Activated naive CD4-positive, alpha-beta T cell treated with anti-CD3 and anti-CD28 coated beads, Interleukin-2, amount 50 U/mL, for 24 hours (primary cell): Measurements from ENCODE around the gene CYSLTR2.

Experiments
- H3K27ac Mint-ChIP-seq: one replicate; pipeline ENCODE4 v1.8.0; 2021; ENCODE audit warnings: mild to moderate bottlenecking, mixed read lengths
- H3K27me3 Mint-ChIP-seq: one replicate; pipeline ENCODE4 v1.8.0; 2021; ENCODE audit warnings: mixed read lengths
- H3K36me3 Mint-ChIP-seq: one replicate; pipeline ENCODE4 v1.8.0; 2021; ENCODE audit warnings: mixed read lengths
- H3K4me1 Mint-ChIP-seq: one replicate; pipeline ENCODE4 v1.8.0; 2021; ENCODE audit warnings: mixed read lengths
- H3K4me3 Mint-ChIP-seq: one replicate; pipeline ENCODE4 v1.8.0; 2021; ENCODE audit warnings: mild to moderate bottlenecking, mixed read lengths
- H3K9me3 Mint-ChIP-seq: one replicate; pipeline ENCODE4 v1.8.0; 2021; ENCODE audit warnings: mixed read lengths

CYSLTR2 gene

DNA sequence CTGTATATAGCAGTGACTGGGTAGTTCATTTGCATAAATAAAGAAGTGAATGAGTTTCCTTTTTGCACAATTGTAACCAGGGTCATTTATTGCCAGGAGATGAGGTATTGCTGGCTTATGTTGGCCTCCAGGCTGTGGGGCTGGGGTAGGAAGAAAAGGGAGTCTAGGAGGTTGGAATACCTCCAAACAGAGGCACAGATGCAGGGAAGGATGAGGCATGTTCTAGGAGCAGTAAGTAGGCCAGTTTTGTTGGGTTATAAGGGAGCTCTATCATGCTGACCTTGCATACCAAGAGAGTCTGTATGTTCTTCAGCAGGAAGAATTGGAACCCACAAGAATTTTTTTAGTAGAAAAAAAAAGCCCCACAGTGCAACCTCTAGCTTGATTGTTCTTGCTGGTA lies 17.2 kb upstream of the CYSLTR2 start:
- peaks cover 5% of the 10 kb centered on the region for H3K36me3 Mint-ChIP-seq
- peaks cover 7% of the 10 kb centered on the region for H3K4me1 Mint-ChIP-seq
- peaks cover 5% of the 10 kb centered on the region for H3K9me3 Mint-ChIP-seq
- no peaks in the 10 kb centered on the region for H3K27me3 Mint-ChIP-seq
- no peak overlapping the region for H3K27ac Mint-ChIP-seq
- H3K4me3 Mint-ChIP-seq = no peak overlapping the region

GRCh38 chr13:48637601-48638000 lies 16.1 kb upstream of the CYSLTR2 start:
- H3K4me1 Mint-ChIP-seq = peaks cover 7% of the 10 kb centered on the region
- no peak overlapping the region for H3K27ac Mint-ChIP-seq
- peaks cover 5% of the 10 kb centered on the region for H3K36me3 Mint-ChIP-seq
- peaks cover 5% of the 10 kb centered on the region for H3K9me3 Mint-ChIP-seq
- H3K27me3 Mint-ChIP-seq = no peaks in the 10 kb centered on the region
- no peak overlapping the region for H3K4me3 Mint-ChIP-seq

GRCh38 chr13:48640767-48641166 lies 13.0 kb upstream of the CYSLTR2 start:
- H3K4me3 Mint-ChIP-seq = no peak overlapping the region
- H3K4me1 Mint-ChIP-seq = no peaks in the 10 kb centered on the region
- no peak overlapping the region for H3K27ac Mint-ChIP-seq
- H3K9me3 Mint-ChIP-seq = peaks cover 5% of the 10 kb centered on the region
- peaks cover 5% of the 10 kb centered on the region for H3K36me3 Mint-ChIP-seq
- H3K27me3 Mint-ChIP-seq = no peaks in the 10 kb centered on the region

GRCh38 chr13:48641404-48641803 lies 12.3 kb upstream of the CYSLTR2 start:
- Mint-ChIP-seq H3K9me3 (peaks cover 5% of the 10 kb centered on the region), H3K4me3 (no peak overlapping the region), H3K4me1 (no peaks in the 10 kb centered on the region), H3K36me3 (peaks cover 2% of the 10 kb centered on the region), H3K27ac (no peak overlapping the region), H3K27me3 (no peaks in the 10 kb centered on the region)

DNA sequence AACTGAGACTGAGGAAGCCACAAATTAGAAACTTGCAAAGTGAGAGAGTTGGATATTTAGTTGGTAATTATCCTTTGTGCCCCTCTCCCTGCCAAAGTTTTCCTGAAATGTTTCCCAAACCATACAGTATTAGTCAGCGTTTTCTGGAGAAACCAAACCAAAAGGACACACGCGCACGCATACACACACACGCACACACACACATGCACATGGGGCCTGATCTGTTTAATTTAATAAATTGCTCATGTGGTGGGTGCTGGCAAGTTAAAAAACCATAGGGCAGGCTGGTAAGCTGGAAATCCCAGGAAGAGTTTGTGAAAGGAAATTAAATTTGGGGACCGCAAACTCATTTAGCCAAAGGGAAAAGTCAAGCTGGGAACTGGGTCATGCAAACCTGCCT lies 11.7 kb upstream of the CYSLTR2 start:
- Mint-ChIP-seq H3K4me1 (no peaks in the 10 kb centered on the region), H3K9me3 (peaks cover 5% of the 10 kb centered on the region), H3K27ac (no peak overlapping the region), H3K4me3 (no peak overlapping the region), H3K27me3 (no peaks in the 10 kb centered on the region), H3K36me3 (peaks cover 1% of the 10 kb centered on the region)

- H3K4me3 Mint-ChIP-seq = no peak overlapping the region
- H3K27me3 Mint-ChIP-seq = no peaks in the 10 kb centered on the region
- H3K4me1 Mint-ChIP-seq = peaks cover 4% of the 10 kb centered on the region
- H3K36me3 Mint-ChIP-seq = peaks cover 1% of the 10 kb centered on the region
- H3K27ac Mint-ChIP-seq = no peak overlapping the region
- H3K9me3 Mint-ChIP-seq = no peaks in the 10 kb centered on the region
These were observed 10.6 kb upstream of the CYSLTR2 start for GRCh38 chr13:48643159-48643558.

GRCh38 chr13:48644141-48644540 lies 9.6 kb upstream of the CYSLTR2 start:
- Mint-ChIP-seq H3K9me3 (no peaks in the 10 kb centered on the region), H3K4me1 (peaks cover 11% of the 10 kb centered on the region), H3K27ac (no peak overlapping the region)

DNA sequence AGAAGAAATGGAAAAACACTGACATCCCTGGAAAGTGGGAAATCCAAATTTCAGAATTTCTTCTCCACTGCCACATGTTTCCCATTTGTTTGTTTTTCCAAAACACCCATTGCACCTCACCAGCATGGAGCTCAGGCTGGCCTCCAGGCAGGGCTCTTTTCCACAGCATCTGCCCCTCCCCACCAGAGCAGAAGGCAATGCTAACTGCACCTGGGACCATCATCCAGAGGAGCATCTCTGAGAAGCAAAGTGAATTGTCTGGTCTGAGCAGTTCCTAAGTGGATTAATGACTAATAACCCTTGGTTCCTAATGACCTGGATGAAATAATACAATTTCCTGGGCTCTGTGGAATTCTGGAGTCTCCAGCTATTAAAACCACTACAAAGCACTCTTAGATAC lies 8.8 kb upstream of the CYSLTR2 start:
- no peaks in the 10 kb centered on the region for H3K36me3 Mint-ChIP-seq
- no peaks in the 10 kb centered on the region for H3K27me3 Mint-ChIP-seq
- H3K4me3 Mint-ChIP-seq = no peak overlapping the region
- H3K27ac Mint-ChIP-seq = no peak overlapping the region
- H3K4me1 Mint-ChIP-seq = peaks cover 11% of the 10 kb centered on the region
- no peaks in the 10 kb centered on the region for H3K9me3 Mint-ChIP-seq

More at GRCh38 chr13:48644141-48644540, 9.6 kb upstream of the CYSLTR2 start:
- H3K27me3 Mint-ChIP-seq = no peaks in the 10 kb centered on the region
- H3K4me3 Mint-ChIP-seq = no peak overlapping the region
- H3K36me3 Mint-ChIP-seq = no peaks in the 10 kb centered on the region

DNA sequence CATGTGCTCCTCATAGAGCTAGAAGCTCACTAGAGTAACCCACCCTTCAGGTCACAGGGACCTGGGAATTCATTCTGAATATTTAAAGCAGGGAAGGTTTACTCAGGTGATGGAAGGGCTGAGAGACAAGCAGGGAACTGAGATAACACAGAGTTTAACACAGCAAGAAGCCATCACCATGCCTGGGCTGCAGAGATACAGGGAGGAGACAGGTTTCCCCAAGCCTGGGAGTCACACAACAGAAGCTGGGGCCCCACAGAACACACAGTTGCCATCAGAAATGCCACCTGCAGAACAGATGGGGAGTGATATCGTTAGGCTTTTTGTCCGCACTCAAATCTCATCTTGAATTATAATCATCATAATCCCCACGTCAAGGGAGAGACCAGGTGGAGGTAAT lies 7.9 kb upstream of the CYSLTR2 start:
- H3K4me1 Mint-ChIP-seq = peaks cover 11% of the 10 kb centered on the region
- H3K27me3 Mint-ChIP-seq = no peaks in the 10 kb centered on the region
- H3K36me3 Mint-ChIP-seq = no peaks in the 10 kb centered on the region
- no peaks in the 10 kb centered on the region for H3K9me3 Mint-ChIP-seq
- no peak overlapping the region for H3K4me3 Mint-ChIP-seq
- no peak overlapping the region for H3K27ac Mint-ChIP-seq

DNA sequence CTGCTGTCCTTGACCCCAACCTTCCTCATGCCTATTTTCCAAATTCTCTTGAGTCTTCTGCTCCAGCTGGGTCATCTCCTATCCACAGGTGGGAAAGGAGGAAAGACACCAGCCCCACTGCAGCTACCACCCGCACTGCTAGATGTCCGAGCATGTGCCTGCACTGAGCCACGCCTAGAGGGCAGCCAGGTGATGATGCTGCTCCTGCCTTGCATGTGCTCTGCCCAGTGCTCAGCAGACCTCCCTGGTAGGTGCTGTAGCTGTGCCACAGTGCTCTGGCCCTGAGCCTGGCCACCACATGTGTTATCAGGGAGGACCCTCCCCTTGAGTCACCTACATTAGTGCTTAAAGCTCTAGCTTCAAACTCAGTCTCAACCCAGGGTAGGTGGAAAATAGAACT lies 6.9 kb upstream of the CYSLTR2 start:
- H3K9me3 Mint-ChIP-seq = no peaks in the 10 kb centered on the region
- H3K36me3 Mint-ChIP-seq = no peaks in the 10 kb centered on the region
- H3K27ac Mint-ChIP-seq = no peak overlapping the region
- H3K4me1 Mint-ChIP-seq = peaks cover 11% of the 10 kb centered on the region
- H3K4me3 Mint-ChIP-seq = no peak overlapping the region
- H3K27me3 Mint-ChIP-seq = no peaks in the 10 kb centered on the region

DNA sequence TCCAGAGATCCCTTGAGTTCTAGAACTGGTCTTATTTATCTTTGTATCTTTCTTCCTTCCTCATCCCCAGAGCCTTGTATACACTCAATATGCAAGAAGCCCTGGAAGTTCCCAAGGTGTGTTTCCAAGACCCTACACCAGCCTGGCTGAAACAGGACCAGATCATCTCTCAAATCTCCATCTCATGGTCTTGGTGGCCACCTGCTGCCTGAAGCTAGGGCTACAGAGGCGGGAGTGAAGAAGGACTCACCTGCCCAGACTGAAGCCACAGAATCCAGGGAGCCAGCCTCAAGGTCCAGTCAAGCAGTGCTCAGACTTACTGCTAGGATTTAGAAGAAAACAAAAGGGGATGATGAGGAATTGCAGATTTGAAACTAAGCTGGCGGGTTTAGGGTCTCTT lies 6.1 kb upstream of the CYSLTR2 start:
- H3K27ac Mint-ChIP-seq = no peak overlapping the region
- H3K4me3 Mint-ChIP-seq = no peak overlapping the region
- no peaks in the 10 kb centered on the region for H3K9me3 Mint-ChIP-seq
- no peaks in the 10 kb centered on the region for H3K27me3 Mint-ChIP-seq
- H3K4me1 Mint-ChIP-seq = peaks cover 18% of the 10 kb centered on the region
- no peaks in the 10 kb centered on the region for H3K36me3 Mint-ChIP-seq

DNA sequence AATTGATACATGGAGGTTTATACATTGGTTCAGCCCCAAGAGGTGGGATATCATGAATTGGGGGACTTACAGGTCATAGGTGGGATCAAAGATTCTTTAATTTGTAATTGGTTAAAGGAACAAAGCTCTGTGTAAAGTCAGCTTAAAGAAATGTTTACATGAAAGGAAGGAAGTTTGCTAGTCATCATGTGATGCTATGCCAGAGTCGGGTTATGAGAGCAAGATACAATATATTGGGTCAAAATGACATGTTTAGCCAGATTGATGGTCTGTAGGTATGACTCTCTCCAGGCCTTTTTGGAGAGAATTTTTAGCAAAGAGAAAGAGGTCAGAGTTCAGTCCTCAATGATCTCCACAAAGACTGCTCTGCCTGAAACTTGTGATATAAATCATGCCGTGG lies 5.3 kb upstream of the CYSLTR2 start:
- Mint-ChIP-seq H3K36me3 (no peaks in the 10 kb centered on the region), H3K4me3 (no peak overlapping the region), H3K9me3 (no peaks in the 10 kb centered on the region), H3K27ac (no peak overlapping the region), H3K27me3 (no peaks in the 10 kb centered on the region), H3K4me1 (peaks cover 26% of the 10 kb centered on the region)

DNA sequence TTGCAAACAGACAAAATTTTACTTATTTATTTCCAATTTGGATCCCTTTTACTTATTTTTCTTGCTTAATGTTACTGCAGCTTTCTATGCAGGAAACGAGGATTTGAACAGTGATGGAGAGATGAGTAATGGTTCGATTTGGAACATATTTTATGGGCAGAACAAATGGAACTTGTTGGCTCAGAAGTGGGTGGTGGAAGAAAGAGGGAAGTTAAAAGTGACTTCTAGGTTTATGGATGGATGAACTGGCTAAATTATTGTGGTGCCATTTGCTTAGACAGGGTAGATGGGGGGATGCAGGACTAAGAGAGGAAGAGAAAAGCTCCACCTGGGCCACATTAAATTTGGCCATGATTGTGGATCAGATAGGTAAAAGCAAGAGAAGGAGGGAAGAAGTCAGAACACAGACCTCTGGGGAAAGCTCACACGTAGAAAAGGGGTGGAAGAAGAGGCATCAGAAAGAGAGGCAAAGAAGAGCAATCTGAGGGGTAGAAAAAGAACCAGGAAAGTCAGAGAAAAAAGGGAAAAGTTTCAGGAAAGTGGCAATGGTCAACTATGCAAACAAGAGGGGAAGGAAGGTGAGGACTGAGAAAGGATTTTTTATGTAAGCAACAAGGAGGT lies 768 bp upstream of the CYSLTR2 start:
- H3K4me1 Mint-ChIP-seq = peaks cover 62% of the 10 kb centered on the region
- peak overlapping the region; percentile 84 for H3K4me3 Mint-ChIP-seq
- H3K27ac Mint-ChIP-seq = peak overlapping the region; percentile 71

GRCh38 chr13:48654511-48654910 lies 782 bp downstream of the CYSLTR2 start:
- Mint-ChIP-seq H3K4me3 (peak overlapping the region; percentile 84), H3K36me3 (no peaks in the 10 kb centered on the region), H3K27ac (peak overlapping the region; percentile 52), H3K4me1 (peaks cover 68% of the 10 kb centered on the region), H3K27me3 (no peaks in the 10 kb centered on the region), H3K9me3 (no peaks in the 10 kb centered on the region)

More for the DNA sequence above, 768 bp upstream of the CYSLTR2 start:
- no peaks in the 10 kb centered on the region for H3K36me3 Mint-ChIP-seq
- H3K27me3 Mint-ChIP-seq = no peaks in the 10 kb centered on the region
- no peaks in the 10 kb centered on the region for H3K9me3 Mint-ChIP-seq

GRCh38 chr13:48655291-48655690 lies 1.6 kb downstream of the CYSLTR2 start:
- Mint-ChIP-seq H3K36me3 (no peaks in the 10 kb centered on the region), H3K4me3 (peak overlapping the region; percentile 6), H3K27me3 (no peaks in the 10 kb centered on the region), H3K9me3 (no peaks in the 10 kb centered on the region), H3K27ac (peak overlapping the region; percentile 25), H3K4me1 (peaks cover 75% of the 10 kb centered on the region)

- peaks cover 77% of the 10 kb centered on the region for H3K4me1 Mint-ChIP-seq
- H3K4me3 Mint-ChIP-seq = no peak overlapping the region
- H3K36me3 Mint-ChIP-seq = no peaks in the 10 kb centered on the region
- no peaks in the 10 kb centered on the region for H3K9me3 Mint-ChIP-seq
- no peaks in the 10 kb centered on the region for H3K27me3 Mint-ChIP-seq
- no peak overlapping the region for H3K27ac Mint-ChIP-seq
These were observed 2.9 kb downstream of the CYSLTR2 start for GRCh38 chr13:48656608-48657007.
